GM12801 (cell line): ENCODE results near the gene KLHL26.

Source experiments
- TF ChIP-seq, protein P1 (sequence below): IDR thresholded peaks from one replicate; pipeline ENCODE4 v1.5.1; 2011; ENCODE audit warnings: control low read depth; ENCODE audit not compliant: insufficient read length; ENCODE audit errors: extremely low read depth

Gene KLHL26

DNA sequence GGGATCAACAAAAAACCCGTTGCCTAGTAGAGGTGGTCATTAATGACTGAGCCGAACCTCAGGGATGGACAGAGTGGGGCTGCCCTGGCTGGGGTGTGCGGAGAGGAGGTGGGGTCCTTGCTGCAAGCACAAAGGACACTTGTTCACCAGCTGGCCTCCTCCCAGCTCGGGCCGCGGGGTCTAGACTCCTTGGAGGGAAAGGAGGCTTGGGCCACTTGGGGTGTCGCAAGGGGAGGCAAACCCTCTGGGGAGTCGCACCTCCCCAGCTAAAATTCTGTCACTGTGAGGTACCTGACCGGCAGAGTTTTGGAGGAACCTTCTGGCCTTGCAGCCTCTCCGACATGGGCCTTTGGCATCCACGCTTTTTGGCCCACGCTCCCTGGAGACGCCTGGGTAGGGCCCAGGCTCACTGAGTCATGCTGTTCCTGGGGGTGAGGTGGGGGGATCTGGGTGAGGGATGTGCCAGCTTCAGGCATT, 8.2 kb downstream of the KLHL26 start:
- TF ChIP-seq, protein P1, sequence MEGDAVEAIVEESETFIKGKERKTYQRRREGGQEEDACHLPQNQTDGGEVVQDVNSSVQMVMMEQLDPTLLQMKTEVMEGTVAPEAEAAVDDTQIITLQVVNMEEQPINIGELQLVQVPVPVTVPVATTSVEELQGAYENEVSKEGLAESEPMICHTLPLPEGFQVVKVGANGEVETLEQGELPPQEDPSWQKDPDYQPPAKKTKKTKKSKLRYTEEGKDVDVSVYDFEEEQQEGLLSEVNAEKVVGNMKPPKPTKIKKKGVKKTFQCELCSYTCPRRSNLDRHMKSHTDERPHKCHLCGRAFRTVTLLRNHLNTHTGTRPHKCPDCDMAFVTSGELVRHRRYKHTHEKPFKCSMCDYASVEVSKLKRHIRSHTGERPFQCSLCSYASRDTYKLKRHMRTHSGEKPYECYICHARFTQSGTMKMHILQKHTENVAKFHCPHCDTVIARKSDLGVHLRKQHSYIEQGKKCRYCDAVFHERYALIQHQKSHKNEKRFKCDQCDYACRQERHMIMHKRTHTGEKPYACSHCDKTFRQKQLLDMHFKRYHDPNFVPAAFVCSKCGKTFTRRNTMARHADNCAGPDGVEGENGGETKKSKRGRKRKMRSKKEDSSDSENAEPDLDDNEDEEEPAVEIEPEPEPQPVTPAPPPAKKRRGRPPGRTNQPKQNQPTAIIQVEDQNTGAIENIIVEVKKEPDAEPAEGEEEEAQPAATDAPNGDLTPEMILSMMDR = no peak

DNA sequence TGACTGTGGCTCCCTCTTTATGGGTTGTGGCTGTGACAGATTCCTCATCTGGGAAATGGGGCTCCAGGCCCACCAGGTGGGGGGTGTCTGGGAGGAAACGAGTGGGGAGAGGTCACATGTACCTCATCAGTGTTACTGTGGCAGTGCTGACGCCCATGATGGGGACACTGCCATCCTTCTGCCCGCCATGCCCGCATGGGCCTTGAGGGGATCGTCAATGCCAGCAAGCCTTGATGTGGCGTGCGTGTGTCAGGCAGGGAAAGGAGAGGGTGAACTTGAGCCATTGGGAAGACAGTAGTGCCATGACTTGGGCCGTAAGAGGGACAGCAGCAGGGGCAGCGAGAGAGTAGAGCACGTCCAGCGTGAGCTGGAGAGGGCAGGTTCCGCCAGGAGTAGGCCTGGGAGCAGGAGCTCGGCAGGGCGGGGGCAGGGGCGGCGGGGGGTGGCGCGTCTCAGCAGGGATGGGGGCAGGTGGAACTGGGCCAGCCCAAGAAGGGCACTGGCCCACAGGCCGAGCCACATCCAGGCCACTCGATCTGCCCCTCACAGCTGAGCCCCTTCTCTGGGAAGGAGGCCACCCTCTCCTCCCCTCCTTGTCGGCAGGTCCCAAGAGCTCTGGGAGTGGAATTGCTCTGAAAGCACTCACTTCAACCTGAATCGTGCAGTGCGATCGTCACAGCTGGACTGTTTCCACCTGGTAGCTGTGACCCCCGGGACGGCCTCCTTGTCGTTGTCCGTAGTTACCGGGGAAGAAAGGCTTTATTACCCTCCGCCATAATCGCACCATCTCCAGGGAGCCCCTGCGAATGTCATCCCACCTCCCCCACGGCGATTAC, 9.9 kb downstream of the KLHL26 start:
- TF ChIP-seq, protein P1 = no peak

DNA sequence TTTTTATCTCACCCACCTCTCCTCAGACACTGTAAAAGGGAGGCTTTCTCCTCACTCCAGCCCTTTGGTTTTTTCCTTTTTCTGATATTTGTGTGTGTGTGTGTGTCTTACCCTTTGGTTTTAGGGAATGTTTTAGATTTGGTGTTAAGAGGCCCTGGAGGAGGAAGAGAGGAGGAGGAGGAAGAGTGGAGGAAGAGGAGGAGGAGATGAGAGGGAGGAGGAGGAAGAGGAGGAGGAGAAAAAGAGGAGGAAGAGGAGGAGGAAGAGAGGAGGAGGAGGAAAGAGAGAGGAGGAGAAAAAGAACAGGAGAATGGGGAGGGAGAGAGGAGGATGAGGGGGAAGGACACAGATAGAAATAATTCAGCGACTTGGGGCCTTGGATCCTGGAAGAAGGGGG, 10.5 kb downstream of the KLHL26 start:
- TF ChIP-seq, protein P1 = no peak

DNA sequence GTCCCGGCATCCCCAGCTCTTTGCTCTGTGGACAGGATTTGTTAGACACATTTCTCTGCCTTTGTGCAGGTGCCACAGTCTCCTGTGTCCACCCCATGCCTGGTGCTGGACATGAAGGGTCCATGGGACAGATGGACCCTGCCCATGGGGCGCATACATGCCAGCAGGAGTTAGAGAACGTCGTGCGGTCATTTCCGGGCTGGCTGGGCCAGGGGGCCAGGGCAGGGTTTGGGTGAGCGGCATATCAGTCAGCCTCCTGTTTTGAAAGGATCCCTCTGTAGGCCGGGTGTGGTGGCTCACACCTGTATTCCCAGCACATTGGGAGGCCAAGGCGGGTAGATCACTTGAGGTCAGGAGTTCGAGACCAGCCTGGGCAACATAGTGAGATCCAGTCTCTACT, 11.0 kb downstream of the KLHL26 start:
- TF ChIP-seq, protein P1 = no peak

DNA sequence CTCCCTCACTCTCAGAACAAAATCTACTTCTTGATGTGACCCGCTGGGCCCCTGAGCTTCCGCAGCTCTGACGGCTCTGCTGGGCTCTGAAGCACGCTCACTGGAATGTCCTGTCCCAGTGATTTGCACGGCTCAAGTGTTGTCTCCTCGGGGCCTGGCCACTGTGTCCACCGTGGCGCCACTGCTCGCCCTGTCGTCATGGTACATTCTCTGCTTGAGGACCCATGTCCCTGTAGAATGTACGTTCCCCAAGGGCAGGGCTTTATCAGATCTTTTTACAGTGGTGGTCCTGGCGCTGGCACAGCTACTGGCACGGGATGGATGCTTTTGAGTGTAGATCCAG, 12.1 kb downstream of the KLHL26 start:
- TF ChIP-seq, protein P1 = no peak

DNA sequence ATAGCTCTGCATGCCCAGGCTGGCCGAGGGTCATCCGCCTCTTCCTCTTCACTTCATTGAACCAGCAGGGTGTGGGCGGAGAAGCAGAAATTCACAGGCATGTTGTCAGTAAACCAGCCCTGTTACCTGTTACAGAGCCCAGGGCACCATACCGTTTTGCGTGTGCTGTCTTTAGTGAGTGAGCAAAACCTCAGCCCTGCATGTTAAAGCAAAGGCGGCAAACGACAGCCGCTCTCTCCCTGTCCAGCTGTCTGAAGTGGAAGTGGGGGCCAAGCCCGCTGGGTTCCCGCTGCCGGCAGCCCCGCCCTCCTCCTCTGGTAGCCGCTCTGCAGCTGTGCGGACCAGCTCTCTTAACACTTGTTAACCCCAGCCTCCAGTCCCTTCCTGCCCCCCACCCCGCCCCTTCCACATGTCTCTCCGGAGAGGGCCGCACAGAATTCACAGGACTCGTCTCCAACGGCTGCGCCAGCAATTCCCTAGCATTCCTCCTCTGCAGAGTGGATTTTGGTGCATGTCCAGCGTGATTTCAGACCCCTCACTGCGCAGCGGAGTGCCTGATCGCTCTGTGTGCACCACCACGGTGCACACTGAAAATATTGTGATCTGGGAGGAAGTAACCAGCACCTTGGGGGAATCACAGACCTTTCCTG, 12.7 kb downstream of the KLHL26 start:
- TF ChIP-seq, protein P1 = no peak

DNA sequence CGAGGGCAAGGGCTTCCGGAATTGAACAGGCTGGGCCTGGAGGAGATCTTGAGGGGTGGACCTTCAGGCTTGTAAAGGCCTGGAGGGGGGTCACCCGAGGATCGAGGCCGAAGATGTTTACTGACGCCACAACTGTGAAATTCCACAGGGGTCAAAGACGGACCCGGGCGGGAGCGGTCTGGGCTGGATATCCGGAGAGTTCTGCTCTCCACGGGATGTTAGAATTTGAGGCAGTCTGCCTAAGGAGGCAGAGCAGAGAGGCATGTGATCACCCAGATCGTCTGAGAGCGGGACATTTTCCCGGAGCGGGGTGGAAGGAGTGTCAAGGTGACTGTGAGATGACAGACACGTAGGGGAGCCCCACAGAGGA, 13.2 kb downstream of the KLHL26 start:
- TF ChIP-seq, protein P1 = no peak
